ENCODE measurements around the gene MADD. TPM values are rescaled to one million over a fixed set of nuclear protein-coding genes. Genes with fewer than 3 reads are reported as not detected.

MADD gene
- total RNA-seq, 2 experiments from 2014 or later, result 55.7 to 61.2 TPM

- Mint-ChIP-seq H3K4me3 (no peak overlapping the region), H3K36me3 (ENCODE audit: low read depth) (no peaks in the 10 kb centered on the region), H3K4me1 (ENCODE audit: low read depth) (no peaks in the 10 kb centered on the region), H3K27ac (no peak overlapping the region), H3K27me3 (no peaks in the 10 kb centered on the region), H3K9me3 (no peaks in the 10 kb centered on the region)
- intact Hi-C loops (cut with micrococcal nuclease), result no loop called here
- DNase-seq (no peak), ATAC-seq (no peak)
- ChIA-PET CTCF (interaction anchor here (1.2 kb wide), 1 partner anchor 22 kb away, joined by 6 read pairs; no protein-coding TSS in a partner anchor), POLR2A (no interaction called here)
- TF ChIP-seq, protein P1, sequence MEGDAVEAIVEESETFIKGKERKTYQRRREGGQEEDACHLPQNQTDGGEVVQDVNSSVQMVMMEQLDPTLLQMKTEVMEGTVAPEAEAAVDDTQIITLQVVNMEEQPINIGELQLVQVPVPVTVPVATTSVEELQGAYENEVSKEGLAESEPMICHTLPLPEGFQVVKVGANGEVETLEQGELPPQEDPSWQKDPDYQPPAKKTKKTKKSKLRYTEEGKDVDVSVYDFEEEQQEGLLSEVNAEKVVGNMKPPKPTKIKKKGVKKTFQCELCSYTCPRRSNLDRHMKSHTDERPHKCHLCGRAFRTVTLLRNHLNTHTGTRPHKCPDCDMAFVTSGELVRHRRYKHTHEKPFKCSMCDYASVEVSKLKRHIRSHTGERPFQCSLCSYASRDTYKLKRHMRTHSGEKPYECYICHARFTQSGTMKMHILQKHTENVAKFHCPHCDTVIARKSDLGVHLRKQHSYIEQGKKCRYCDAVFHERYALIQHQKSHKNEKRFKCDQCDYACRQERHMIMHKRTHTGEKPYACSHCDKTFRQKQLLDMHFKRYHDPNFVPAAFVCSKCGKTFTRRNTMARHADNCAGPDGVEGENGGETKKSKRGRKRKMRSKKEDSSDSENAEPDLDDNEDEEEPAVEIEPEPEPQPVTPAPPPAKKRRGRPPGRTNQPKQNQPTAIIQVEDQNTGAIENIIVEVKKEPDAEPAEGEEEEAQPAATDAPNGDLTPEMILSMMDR (IDR thresholded peaks at IDR 0.05), result no peak
These were observed 81.5 kb downstream of the MADD start for GRCh38 chr11:47351156-47352126.

DNA sequence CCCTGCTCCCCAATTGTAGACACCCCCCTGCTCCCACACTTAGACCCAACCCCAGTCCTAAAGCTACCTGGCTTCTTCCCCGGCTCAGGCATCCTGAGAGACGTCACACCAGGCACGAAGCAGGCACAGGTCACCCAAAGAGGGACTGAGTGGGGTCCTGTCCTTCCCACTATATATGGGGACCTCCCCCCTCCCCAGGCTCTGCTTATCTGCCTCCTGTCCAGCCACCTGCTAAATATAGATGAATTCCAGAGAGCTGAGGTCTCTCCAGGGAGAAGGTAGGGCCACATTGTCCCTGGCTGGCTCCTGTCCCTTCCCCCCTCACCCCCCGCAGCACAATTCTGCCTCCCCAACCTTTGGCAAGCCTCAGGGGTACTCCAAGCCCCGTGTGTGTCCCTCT lies 82.6 kb downstream of the MADD start, which contains the start of gene MYBPC3:
Gene MYBPC3 (minus strand): TSS at position 147 of the 400 bp plus-strand sequence. CDS start 55 bp downstream, at position 92.
- TF ChIP-seq, protein P1 (IDR thresholded peaks at IDR 0.05), result no peak
- POLR2A ChIA-PET, result no interaction called here
- Mint-ChIP-seq H3K9me3 (no peaks in the 10 kb centered on the region), H3K27me3 (no peaks in the 10 kb centered on the region), H3K4me1 (ENCODE audit: low read depth) (no peaks in the 10 kb centered on the region), H3K4me3 (no peak within 1 kb of the TSS), H3K27ac (no peak within 1 kb of the TSS), H3K36me3 (ENCODE audit: low read depth) (no peaks in the 10 kb centered on the region)
- intact Hi-C loops (cut with micrococcal nuclease), result no loop called here
- ATAC-seq (no peak), DNase-seq (no peak)
- CTCF ChIA-PET, result no interaction called here

- TF ChIP-seq, protein P1 (IDR thresholded peaks at IDR 0.05), result no peak
- H3K4me3 Mint-ChIP-seq, result no peak overlapping the region
- DNase-seq, result no peak
- intact Hi-C loops (cut with micrococcal nuclease), result no loop called here
- no peak for ATAC-seq
- peaks cover under 1% of the 10 kb centered on the region for H3K4me1 Mint-ChIP-seq (ENCODE audit: low read depth)
- CTCF ChIA-PET, result interaction anchor here (1.2 to 2.0 kb wide), 3 partner anchors 20 to 356 kb away, joined by 3 to 6 read pairs (median 4); no protein-coding TSS in a partner anchor
- no peaks in the 10 kb centered on the region for H3K36me3 Mint-ChIP-seq (ENCODE audit: low read depth)
- H3K9me3 Mint-ChIP-seq, result no peaks in the 10 kb centered on the region
- H3K27me3 Mint-ChIP-seq, result no peaks in the 10 kb centered on the region
- POLR2A ChIA-PET, result no interaction called here
- no peak overlapping the region for H3K27ac Mint-ChIP-seq
These were observed 84.2 kb downstream of the MADD start for GRCh38 chr11:47353978-47354774.

- Mint-ChIP-seq H3K4me1 (ENCODE audit: low read depth) (peaks cover 8% of the 10 kb centered on the region), H3K27me3 (no peaks in the 10 kb centered on the region), H3K9me3 (no peaks in the 10 kb centered on the region), H3K36me3 (ENCODE audit: low read depth) (no peaks in the 10 kb centered on the region), H3K4me3 (no peak overlapping the region), H3K27ac (no peak overlapping the region)
- intact Hi-C loops (cut with micrococcal nuclease), result no loop called here
- TF ChIP-seq, protein P1 (IDR thresholded peaks at IDR 0.05), result no peak
- DNase-seq (no peak), ATAC-seq (no peak)
- ChIA-PET POLR2A (interaction anchor here (0.6 kb wide), 1 partner anchor 346 kb away, joined by 3 read pairs; no protein-coding TSS in a partner anchor), CTCF (interaction anchor here (0.6 to 2.0 kb wide), 6 partner anchors 19 to 357 kb away, joined by 3 to 6 read pairs (median 4); partner anchors contain the start of gene ACP2)
These were observed 85.0 kb downstream of the MADD start for GRCh38 chr11:47354913-47355282.

Measured in activated CD8-positive, alpha-beta T cell treated with anti-CD3 and anti-CD28 coated beads for 36 hours (primary cell).